MM.1S (cell line): Measurements from ENCODE around the gene TFPI.
A peak's percentile ranks its signal among the peaks of the same experiment; 100 is the strongest.

Source experiments
- DNase-seq: peaks from one replicate; pipeline ENCODE4 v3.0.0-alpha.2; 2015
- H2AFZ ChIP-seq: fragments of 300-600 bp; sonication (generic); 2 replicates; pipeline ENCODE4 v1.6.0; 2016; ENCODE audit warnings: antibody characterized with exemption, low read length
- H3F3A ChIP-seq: fragments of 300-600 bp; sonication (generic); 2 replicates; pipeline ENCODE4 v1.6.1; 2016; ENCODE audit warnings: mild to moderate bottlenecking, antibody characterized with exemption, low read length, moderate library complexity, mixed read lengths; ENCODE audit not compliant: insufficient read depth
- H3K27ac ChIP-seq: fragments of 300-600 bp; sonication (generic); 2 replicates; pipeline ENCODE4 v1.5.1; 2016; ENCODE audit warnings: mild to moderate bottlenecking, low read length
- H3K27me3 ChIP-seq: fragments of 300-600 bp; sonication (generic); replicated peaks from 2 replicates; pipeline ENCODE4 v1.6.0; 2016; ENCODE audit warnings: low read length; ENCODE audit not compliant: insufficient read depth
- H3K36me3 ChIP-seq: fragments of 300-600 bp; sonication (generic); replicated peaks from 2 replicates; pipeline ENCODE4 v1.6.1; 2016; ENCODE audit warnings: mild to moderate bottlenecking, low read length, mixed read lengths; ENCODE audit not compliant: insufficient read depth
- H3K4me1 ChIP-seq: fragments of 300-600 bp; sonication (generic); 2 replicates; pipeline ENCODE4 v1.6.1; 2016; ENCODE audit warnings: low read length, mixed read lengths
- H3K4me2 ChIP-seq: fragments of 300-600 bp; sonication (generic); 2 replicates; pipeline ENCODE4 v1.6.0; 2016; ENCODE audit warnings: low read depth, low read length
- H3K4me3 ChIP-seq: fragments of 300-600 bp; sonication (generic); 2 replicates; pipeline ENCODE4 v1.5.1; 2016; ENCODE audit warnings: low read length, mixed read lengths
- H3K79me2 ChIP-seq: fragments of 300-600 bp; sonication (generic); 2 replicates; pipeline ENCODE4 v1.6.1; 2016; ENCODE audit warnings: mixed run types, low read length, mixed read lengths
- H3K9ac ChIP-seq: fragments of 300-600 bp; sonication (generic); 2 replicates; pipeline ENCODE4 v1.6.1; 2016; ENCODE audit warnings: low read length, mixed read lengths
- H3K9me2 ChIP-seq: fragments of 300-600 bp; sonication (generic); replicated peaks from 2 replicates; pipeline ENCODE4 v1.6.1; 2016; ENCODE audit warnings: mild to moderate bottlenecking, low read length, mixed read lengths; ENCODE audit not compliant: insufficient read depth
- H3K9me3 ChIP-seq: fragments of 300-600 bp; sonication (generic); replicated peaks from 2 replicates; pipeline ENCODE4 v1.6.1; 2016; ENCODE audit warnings: mild to moderate bottlenecking, low read length, mixed read lengths; ENCODE audit not compliant: insufficient read depth
- H4K20me1 ChIP-seq: fragments of 300-600 bp; sonication (generic); 2 replicates; pipeline ENCODE4 v1.6.1; 2016; ENCODE audit warnings: mild to moderate bottlenecking, low read length, moderate library complexity, mixed read lengths; ENCODE audit not compliant: insufficient read depth
- CTCF ChIP-seq: fragments of 300-600 bp; sonication (generic); IDR thresholded peaks from 2 replicates; pipeline ENCODE4 v1.5.1; 2016; ENCODE audit warnings: antibody characterized with exemption, low read length, mixed read lengths
- EZH2 ChIP-seq: fragments of 300-600 bp; sonication (generic); optimal IDR thresholded peaks from 2 replicates; pipeline ENCODE3; 2017; ENCODE audit warnings: low read depth, mild to moderate bottlenecking, antibody characterized with exemption, low read length, mixed read lengths
- EZH2phosphoT487 ChIP-seq: fragments of 300-600 bp; sonication (generic); IDR thresholded peaks from 2 replicates; pipeline ENCODE4 v1.6.1; 2018; ENCODE audit warnings: antibody characterized with exemption, low read length

The TFPI gene

DNA sequence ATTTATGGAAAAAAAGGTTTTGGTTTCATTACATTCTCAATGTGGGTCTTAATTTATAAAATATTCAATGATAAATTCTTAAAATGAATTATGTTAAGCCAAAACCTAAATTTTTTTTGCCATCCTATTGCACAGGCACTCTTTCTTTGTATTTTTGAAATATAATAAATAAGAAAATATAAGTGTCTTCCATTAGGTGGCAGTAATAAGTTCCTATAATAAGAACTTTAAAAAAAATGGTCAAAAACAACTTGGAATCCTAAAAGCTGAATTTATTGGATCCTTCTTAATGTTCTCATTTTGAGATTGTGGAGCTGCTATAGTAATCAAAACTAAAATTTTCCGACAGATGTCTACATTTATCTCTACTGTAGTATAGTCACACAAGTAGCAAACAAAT lies 111.9 kb downstream of the TFPI start:
- Histone ChIP-seq H3K4me3 (no peak overlapping the region), H3K36me3 (no peaks in the 10 kb centered on the region), H3K4me1 (no peaks in the 10 kb centered on the region), H3K9ac (no peak overlapping the region), H3K9me2 (no peaks in the 10 kb centered on the region), H3K9me3 (no peaks in the 10 kb centered on the region), H3K27me3 (no peaks in the 10 kb centered on the region), H3K27ac (no peak overlapping the region), H2AFZ (no peak overlapping the region), H3K79me2 (no peaks in the 10 kb centered on the region), H4K20me1 (no peaks in the 10 kb centered on the region), H3K4me2 (no peak overlapping the region), H3F3A (no peaks in the 10 kb centered on the region)
- TF ChIP-seq EZH2 (no peak), CTCF (no peak), EZH2phosphoT487 (no peak)
- DNase-seq: peak; percentile 16

- Histone ChIP-seq H3K9me3 (no peaks in the 10 kb centered on the region), H3K4me3 (no peak overlapping the region), H3K4me2 (no peak overlapping the region), H4K20me1 (no peaks in the 10 kb centered on the region), H3F3A (no peaks in the 10 kb centered on the region), H3K27me3 (no peaks in the 10 kb centered on the region), H3K9me2 (no peaks in the 10 kb centered on the region), H3K9ac (no peak overlapping the region), H3K79me2 (no peaks in the 10 kb centered on the region), H2AFZ (no peak overlapping the region), H3K4me1 (no peaks in the 10 kb centered on the region), H3K27ac (no peak overlapping the region), H3K36me3 (no peaks in the 10 kb centered on the region)
- no peak for DNase-seq
- TF ChIP-seq EZH2 (no peak), EZH2phosphoT487 (no peak), CTCF (no peak)
These were observed 114.0 kb downstream of the TFPI start for GRCh38 chr2:187440101-187440675.

DNA sequence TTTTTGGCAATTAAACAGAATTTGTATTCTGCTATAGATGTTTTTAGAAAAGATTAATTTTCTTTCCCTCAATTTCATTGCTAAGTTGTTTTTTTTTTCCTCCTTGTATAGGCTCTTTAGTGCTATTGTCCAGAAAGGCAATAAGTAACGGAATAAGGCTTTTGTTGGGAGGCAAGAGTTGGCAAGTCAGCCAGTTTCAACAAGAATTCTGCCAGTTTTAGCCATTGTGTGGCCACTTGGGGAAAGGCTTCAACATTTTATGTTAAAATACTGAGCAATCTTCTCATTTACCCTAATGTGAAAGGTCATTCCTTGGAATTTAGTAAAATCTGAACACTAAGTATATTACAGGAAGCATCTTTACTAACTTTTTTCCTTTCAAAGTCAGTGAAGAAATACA lies 115.8 kb downstream of the TFPI start:
- no peak overlapping the region for H3K27ac ChIP-seq
- no peak overlapping the region for H3K4me2 ChIP-seq
- H4K20me1 ChIP-seq: no peaks in the 10 kb centered on the region
- no peaks in the 10 kb centered on the region for H3K27me3 ChIP-seq
- no peaks in the 10 kb centered on the region for H3K9me2 ChIP-seq
- no peak overlapping the region for H3K9ac ChIP-seq
- no peaks in the 10 kb centered on the region for H3K9me3 ChIP-seq
- H3K36me3 ChIP-seq: no peaks in the 10 kb centered on the region
- no peak overlapping the region for H3K4me3 ChIP-seq
- no peaks in the 10 kb centered on the region for H3F3A ChIP-seq
- no peaks in the 10 kb centered on the region for H3K4me1 ChIP-seq
- DNase-seq: no peak
- TF ChIP-seq CTCF (no peak), EZH2phosphoT487 (no peak), EZH2 (no peak)
- no peak overlapping the region for H2AFZ ChIP-seq
- H3K79me2 ChIP-seq: no peaks in the 10 kb centered on the region
